GM19025 (cell line): ENCODE data around the gene MTA3.

Experiments
- ATAC-seq: cut with Tn5 transposase; IDR thresholded peaks from one replicate; pipeline ENCODE4 v1.9.1; 2021; ENCODE audit warnings: mild to moderate bottlenecking, low read depth, moderate library complexity; ENCODE audit not compliant: unreplicated experiment

The MTA3 gene

DNA sequence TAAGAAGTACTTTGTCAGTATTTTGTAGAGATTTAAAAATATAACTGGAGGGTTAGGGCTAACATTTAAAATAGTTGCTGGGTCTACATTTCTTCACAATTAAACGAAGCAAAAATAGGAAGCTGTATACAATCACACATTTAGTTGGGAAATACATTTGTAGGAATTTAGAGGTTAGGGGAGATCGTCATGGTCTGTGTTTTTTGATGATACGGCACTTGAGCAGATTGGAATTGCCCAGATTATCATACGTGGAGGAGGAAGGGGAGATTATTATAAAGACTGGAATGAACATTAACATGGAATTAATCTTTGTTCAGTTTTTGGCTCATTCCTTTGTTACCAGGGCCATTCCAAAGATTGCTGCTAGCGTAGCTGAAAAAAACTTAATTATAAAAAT, 84.6 kb downstream of the MTA3 start:
- no peak for ATAC-seq

DNA sequence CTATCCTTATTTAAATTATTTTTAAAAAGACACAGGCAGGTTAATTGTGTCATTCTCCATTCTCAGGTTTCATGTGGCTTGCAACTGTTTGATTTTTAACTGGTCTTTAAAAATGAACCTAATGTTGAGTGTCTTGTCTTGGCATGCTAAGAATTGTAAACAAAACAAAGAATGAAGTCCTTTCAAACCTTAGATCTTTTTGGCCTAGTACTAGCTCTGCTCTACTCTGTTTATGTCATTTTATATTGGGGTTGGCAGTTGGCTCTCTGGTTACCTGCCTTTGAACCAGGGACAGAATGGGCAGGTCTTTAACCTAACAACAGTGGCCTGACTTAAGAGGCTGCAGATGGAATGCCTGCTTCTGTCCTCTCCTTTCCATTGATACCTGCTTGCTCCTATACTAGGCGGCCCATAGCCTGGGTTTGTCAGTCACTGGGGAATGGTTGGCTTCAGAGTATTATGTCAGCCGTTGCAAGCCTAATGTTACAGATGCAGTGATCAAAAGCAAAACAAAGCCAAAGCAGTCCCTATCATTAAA, 85.5 kb downstream of the MTA3 start:
- no peak for ATAC-seq

DNA sequence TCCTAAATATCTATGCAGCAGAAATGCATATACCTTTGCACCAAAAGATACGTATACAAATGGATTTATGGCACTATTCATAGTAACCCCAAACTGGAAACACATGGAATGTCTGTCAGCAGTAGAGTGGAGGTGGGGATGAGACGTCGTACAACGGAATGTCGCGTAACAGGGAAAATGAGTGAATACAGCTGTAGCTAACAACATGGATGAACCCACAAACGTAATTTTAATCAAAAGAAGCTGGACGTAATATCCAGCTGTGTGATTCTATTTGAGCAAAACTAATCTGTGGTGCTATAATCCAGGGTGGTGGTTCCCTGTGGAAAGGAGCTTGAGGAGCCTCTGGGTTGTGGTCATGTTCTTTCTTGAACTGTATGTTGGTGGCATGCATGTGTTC, 89.9 kb downstream of the MTA3 start:
- no peak for ATAC-seq

DNA sequence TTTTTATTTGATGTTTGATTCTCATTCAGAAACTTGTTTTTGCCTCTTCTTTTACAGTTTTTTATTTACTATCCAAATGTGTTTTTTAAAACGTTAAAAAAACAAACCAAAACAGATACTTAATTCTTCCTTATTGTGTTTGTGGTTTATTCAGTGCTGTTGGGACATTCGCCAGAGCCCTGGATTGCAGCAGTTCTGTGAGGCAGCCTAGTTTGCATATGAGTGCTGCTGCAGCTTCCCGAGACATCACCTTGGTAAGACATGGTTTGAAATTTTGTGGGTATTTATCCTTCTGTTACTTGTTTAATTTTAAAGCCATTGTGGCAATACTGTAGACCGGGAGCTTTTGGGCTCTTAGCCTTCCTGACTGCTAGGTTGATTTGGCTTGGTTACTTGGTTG, 91.2 kb downstream of the MTA3 start:
- ATAC-seq = no peak

DNA sequence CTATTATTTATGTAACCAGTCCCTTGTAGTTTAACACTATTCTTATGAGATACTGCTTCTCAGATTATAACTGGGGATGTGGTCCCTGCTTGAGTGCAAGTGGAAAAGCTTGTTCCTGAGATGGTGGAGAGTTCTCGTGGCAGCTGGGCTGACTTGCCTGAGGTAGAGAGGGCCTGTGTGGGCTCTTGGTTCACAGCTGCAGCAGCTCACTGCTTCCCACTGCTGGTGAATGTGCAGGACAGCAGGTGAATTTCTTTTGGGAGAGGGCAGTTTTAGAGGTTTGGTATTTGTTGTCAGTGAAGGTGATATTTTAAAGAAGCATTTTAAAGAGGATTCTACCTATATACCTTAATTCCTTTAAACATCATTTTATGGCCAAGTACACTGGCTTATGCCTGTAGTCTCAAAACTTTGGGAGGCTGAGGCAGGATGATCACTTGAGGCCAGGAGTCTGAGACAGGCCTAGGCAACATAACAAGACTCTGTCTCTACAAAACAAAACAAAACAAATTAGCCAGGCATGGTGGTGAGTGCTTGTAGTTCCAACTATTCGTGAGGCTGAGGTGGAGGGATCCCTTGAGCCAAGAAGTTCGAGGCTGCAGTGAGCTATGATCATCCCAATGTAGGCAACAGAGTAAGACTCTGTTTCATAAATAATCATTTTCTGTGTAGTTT, 94.8 kb downstream of the MTA3 start:
- ATAC-seq = peak; percentile 77

DNA sequence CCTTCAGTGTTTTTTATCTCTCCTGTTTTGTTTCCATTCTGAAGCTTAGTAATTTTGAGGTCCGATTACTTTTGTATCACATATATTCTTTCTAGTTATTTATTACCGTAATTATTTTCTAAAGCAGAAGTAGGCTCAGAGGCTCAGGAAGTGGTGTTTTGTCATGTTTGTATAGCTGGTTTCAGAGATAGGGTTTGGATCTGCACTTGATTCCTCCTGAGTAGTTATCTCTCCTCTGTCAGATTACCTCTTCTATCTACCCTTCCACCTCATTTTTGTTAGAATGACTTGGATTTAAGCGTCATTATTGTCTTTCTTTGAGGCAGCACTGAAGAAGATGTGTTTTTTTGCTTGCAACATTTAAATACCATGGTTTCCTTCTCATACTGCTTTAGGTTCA, 95.4 kb downstream of the MTA3 start:
- ATAC-seq = peak; percentile 49

DNA sequence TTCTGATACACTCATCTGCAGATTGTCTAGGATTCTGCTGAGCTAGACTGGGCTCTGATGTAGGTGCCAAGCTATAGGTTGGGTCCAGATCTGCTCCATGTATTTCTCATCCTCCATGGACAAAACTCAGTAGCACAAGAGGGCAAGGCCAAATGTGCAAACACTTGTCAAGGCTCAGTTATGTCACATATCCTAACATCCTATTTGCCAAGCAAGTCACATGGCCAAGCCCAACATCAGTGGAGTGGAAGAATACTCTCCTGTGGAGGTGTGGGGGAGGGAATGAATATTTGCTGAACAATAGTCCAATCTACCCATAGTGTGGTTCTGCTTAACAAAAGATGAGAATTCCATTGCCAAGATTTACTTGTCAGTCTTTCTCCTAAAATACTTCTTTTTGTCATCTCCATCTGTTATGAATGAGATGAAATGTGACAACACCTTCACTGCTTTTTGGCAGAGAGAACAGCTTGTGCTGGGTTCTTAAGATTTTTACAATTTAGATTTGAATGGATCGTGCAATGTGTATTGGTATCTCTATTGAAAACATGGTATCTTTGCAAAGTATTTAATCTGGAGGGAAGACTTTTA, 105.7 kb downstream of the MTA3 start:
- ATAC-seq = no peak

DNA sequence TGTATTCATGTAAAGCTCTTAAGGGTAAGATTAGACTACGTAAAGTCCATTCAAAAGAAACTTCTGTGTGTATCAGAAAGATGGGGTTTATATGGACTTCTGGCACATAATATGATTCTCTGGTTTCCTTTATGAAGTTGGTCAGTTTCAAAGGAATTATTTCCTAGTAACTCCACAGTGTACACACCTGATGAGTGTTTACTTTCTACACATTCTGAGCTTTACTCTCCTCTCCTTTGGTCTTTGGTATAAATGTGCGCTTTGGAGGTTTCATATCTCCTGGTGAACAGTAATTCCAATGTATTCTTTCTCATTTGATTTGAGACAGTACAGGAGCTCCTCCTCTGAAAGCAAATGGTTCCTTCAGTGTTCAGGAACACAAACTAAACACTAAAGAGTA, 107.4 kb downstream of the MTA3 start:
- ATAC-seq = no peak

DNA sequence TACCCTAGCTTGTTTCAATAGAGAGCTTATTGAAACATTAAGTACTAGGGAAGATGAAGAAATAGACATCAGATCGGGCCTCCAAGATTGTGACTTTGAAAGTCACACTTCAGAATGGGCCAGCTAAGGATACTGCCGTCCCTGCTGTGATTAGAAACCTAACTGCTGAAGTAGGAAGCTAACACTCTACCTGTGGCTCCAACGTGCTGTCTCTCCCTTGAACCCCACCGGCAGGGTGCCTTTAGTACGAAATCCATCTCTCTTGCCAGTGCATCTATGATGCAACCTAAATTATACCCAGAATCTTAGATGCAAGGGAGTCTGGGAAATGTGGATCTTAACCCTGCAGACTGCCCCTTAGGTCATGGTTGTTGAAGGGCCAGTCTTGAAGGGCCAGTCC, 116.9 kb downstream of the MTA3 start:
- no peak for ATAC-seq

DNA sequence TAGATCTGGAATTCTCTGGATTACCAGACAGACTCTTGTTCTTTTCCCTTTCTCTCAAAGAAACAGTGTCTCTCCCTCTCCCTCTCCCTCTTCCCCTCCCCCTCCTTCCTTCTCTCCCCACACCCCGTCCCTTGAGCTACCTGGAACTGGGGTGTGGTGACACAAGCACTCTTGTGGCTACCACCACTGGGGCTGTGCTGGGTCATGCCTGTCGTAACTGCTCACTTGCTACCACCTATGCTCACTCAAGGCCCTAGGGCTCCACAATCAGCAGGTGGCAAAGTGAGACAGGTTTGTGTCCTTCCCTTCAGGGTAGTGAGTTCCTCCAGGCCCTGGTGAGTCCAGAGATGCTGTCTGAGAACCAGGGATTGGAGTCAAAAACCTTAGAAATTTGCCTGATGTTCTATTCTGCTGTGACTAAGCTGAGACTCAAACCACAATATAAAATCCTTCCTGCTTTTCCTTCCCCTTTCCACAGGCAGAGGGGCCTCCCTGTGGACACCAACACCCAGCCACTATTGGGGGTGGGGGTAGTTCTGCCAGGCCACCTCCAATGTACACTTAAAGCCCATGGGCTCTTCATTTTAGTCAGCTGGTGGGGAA, 124.7 kb downstream of the MTA3 start:
- no peak for ATAC-seq

DNA sequence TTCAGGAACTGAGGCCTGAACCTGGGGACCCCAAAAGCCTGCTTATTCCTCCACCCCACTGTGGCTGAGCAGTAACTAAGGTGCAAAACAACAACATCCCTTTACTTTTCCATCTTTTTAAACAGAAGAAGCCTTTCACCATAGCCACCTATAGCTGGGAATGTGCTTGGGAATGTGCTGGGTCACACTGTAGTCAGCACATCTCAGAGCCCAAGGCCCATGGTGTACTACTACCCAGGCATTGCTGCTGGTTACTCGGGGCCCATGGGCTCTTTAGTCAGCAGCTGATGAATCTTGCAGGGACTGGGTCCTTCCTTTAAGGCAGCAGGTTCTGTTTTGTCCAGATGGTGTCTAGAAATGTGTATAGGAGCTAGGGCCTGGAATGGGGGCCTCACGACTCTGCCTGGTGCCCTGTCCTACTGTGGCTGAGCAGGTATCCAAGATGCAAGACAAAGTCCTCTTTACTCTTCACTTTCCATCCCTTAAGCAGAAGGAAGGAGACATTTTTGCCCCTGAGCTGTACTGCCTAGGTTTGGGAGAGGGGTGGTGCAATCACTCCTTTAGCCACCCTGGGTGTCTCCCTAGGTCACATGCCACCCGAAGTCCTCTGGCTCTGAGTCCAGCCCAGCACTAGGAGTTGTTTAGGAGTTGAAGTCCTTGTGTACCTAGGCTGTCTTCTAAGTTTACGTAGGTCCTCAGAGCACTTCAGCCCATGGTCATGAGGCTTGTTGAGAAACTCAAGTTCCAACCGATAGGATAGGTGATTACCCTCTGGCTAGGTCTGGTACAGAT, 125.5 kb downstream of the MTA3 start:
- no peak for ATAC-seq

DNA sequence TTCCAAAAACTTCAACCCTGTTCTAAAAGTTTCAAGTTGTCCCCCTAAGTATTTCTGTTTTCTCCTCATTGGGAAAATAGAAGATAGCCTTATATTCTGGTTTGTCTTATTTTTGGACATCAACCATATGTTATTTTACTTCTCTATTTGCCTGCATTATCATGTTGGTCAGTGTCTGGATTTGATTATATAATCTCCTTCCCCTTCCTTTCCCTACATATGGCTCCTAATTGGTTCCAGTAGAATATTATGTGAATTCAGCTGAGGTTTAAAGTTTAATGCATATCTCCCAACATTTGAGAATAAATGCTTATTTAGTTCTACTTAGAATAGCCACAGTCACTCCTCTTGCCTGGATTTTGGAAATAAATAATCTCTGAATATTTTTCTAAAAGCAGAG, 128.6 kb downstream of the MTA3 start:
- ATAC-seq = no peak

DNA sequence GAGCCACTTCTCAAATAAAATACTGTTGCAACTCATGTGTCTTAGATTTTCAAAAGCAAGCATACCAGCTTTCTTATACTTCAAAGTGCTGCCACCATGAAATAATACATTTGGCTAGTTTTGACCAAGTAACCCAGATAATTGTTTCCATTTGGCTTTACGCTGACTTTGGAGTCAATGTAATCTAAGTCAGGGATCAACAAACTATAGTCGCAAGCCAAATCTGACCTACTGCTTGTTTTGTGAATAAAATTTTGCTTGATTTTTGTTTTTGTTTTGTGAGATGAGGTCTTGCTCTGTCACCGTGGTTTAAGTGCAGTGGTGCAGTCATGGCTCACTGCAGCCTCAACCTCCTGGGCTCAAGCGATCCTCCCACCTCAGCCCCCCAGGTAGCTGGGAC, 130.5 kb downstream of the MTA3 start:
- no peak for ATAC-seq

DNA sequence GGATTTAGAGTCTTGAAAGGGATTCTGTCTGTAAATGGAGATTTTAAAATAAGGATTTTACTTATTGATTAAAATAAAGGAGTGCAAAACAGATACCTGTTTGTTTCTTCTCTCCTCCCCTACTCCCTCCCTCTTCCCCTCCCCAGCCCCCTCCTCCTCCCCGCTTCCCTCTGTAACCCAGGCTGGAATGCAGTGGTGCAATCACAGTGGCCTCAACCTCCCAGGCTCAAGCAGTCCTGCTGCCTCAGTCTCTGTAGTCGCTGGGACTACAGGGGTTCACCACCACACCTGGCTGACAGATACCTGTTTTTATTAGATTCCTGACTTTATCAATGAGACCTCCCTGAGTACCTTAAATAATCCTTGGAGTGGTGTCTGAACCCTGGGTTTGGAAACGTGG, 138.4 kb downstream of the MTA3 start:
- ATAC-seq = no peak

DNA sequence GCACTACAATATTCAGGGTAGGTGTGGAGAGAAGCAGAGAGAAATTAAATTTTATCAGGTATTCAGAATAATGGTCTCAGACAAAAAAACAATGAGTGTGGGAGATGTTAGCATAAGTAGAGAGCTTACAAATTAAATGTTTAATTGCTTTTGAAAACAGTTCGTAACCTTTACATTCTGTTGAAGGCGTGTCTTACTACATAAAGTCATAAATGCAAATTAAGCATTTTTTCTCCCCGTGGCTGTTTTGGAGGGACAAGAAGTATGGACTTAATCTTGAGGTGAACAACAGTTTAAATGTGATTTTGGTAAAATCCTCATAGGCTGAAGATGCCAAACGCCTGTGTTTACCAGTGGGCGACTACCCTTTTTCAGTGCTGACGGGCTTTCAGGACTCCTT, 139.7 kb downstream of the MTA3 start:
- no peak for ATAC-seq

DNA sequence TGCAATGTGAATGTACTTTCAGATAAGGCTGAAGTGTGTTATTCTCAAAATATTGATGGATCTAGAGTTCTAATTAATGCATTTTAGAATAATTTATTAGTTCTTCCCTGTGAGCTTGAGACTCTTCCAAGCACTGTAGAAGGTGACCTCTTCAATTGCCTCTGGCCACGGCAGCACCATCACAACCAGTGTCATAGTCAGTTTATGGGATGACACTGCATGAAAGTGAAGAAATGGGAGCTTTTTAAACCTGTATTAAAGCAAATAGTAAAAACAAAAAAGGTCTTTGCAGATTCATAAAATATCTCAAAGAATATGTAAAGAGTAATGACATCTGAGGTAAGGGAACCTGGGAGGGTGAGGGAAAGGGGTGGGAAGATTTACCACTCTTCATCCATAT, 143.5 kb downstream of the MTA3 start:
- ATAC-seq = no peak

DNA sequence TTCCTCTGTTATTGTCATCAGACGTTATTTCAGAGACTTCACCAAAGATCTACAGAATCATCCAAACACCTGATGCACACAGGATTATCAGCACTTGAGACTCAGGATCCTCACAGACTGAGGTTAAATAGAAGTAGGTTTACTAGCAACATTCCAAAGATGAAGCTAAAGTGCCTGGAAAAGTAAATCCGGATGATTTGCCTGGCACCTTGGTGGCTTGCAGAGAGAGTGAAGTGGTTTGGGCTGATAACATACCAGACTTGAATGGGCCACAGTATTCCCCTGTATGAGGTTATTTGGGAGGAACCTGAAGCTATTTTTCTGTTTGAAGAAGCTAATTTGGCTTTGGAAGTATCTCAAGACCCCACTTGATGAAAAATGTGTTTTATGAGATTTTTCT, 144.5 kb downstream of the MTA3 start:
- ATAC-seq = no peak

DNA sequence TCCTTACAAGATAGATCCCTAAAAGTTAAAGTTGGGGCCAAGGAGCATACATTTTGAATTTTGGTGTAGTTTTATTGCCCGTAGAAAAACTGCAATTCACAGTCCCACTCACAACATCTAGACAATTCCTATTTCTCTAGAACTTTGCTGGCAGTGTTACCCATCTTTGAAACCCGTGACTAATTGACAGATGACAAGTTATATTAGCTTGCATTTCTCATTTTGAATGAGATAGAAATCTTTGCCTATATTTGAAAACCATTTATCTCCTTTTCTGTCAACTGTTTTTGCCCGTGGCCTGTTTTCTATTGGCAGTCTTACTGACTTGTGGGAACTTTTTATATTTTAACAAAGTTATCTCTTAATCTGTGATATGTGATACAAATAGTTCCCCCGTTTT, 145.5 kb downstream of the MTA3 start:
- ATAC-seq = no peak

DNA sequence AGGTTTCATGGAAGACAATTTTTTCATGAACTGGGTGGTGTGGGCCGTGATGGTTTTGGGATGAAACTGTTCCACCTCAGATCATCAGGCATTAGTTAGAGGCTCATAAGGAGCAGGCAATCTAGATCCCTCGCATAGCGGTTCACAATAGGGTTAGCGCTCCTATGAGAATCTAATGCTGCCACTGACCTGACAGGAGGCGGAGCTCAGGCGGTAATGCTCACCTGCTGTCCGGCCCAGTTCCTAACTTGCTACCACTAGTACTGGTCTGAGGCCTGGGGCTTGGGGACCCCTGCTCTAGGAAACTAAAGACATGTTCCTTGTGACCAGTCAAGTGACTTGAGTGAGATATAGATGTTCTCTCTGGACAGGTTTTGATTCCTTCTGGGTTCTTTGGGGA, 146.3 kb downstream of the MTA3 start:
- ATAC-seq = no peak

DNA sequence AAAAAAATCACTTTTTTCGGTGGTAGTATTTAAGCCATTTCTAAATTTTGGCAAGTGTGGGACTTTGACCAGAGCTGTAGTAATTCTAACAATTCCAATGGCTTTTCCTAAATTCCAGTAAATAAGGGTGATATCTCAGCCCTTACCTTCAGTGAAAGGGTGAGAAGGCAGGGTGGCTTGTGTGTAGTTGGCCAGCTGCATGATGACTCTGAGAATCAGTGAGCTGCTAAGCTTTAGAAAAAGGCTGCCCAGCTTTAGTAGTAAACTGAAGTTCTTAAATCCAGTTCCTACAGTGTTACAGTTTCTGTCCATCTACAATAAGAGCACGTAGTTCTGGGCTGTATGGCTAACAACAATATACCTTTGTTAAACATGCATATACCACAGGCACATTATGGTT, 153.5 kb downstream of the MTA3 start:
- no peak for ATAC-seq
